LHCN-M2 (cell line): ENCODE results near the gene MRPL48. TPM values are rescaled to one million over a fixed set of nuclear protein-coding genes. Genes with fewer than 3 reads are reported as not detected.

Source experiments
- DNase-seq: peaks from one replicate; pipeline ENCODE4 v3.0.0-alpha.2; 2012; ENCODE audit warnings: low read depth
- total RNA-seq: library from RNA; depleted of rRNA; stranded (reverse); fragments of >200 nt; gene quantifications from 2 replicates; pipeline ENCODE4 v1.2.3, GENCODE V29; 2014; rRNA removed

MRPL48 gene
- total RNA-seq, 1 experiment from 2014 or later, result 27.3 TPM

- peak; percentile 49 for DNase-seq
Measured at GRCh38 chr11:73889019-73889418, 101.3 kb downstream of the MRPL48 start.

GRCh38 chr11:73889536-73889935 lies 101.9 kb downstream of the MRPL48 start:
- no peak for DNase-seq

GRCh38 chr11:73893041-73893440 lies 105.4 kb downstream of the MRPL48 start:
- no peak for DNase-seq

- peak; percentile 40 for DNase-seq
Measured at GRCh38 chr11:73894725-73895335, 107.2 kb downstream of the MRPL48 start.

- DNase-seq, result no peak
Measured at GRCh38 chr11:73902303-73902702, 114.6 kb downstream of the MRPL48 start.

GRCh38 chr11:73907191-73907590 lies 119.5 kb downstream of the MRPL48 start:
- peak; percentile 53 for DNase-seq

GRCh38 chr11:73912026-73912425 lies 124.4 kb downstream of the MRPL48 start:
- no peak for DNase-seq

- no peak for DNase-seq
Measured at GRCh38 chr11:73913472-73913871, 125.8 kb downstream of the MRPL48 start.

- peak; percentile 3 for DNase-seq
Measured at GRCh38 chr11:73914284-73914683, 126.6 kb downstream of the MRPL48 start.

Other genes with a start within 250 kb of the MRPL48 start
- gene FAM168A, start 189.8 kb upstream of the MRPL48 start, total RNA-seq, result 23.7 and 24.6 TPM in 2 replicates
- 0.46 TPM in 1 of 2 replicates, not detected in the other for gene PLEKHB1, start 141.3 kb upstream of the MRPL48 start, total RNA-seq
- gene RAB6A, start 26.8 kb upstream of the MRPL48 start, total RNA-seq, result 120 and 130 TPM in 2 replicates
- 119 and 131 TPM in 2 replicates for gene COA4, start 89.0 kb downstream of the MRPL48 start, total RNA-seq
- gene PAAF1, start 89.1 kb downstream of the MRPL48 start, total RNA-seq, result 10.0 and 11.7 TPM in 2 replicates
- gene DNAJB13, start 163.2 kb downstream of the MRPL48 start, total RNA-seq, result 0.06 TPM in 1 of 2 replicates, not detected in the other
- 4.3 and 8.0 TPM in 2 replicates for gene UCP2, start 195.0 kb downstream of the MRPL48 start, total RNA-seq
- 0.71 and 1.1 TPM in 2 replicates for gene UCP3, start 221.2 kb downstream of the MRPL48 start, total RNA-seq